Forelimb muscle (tissue), 1 donor: ENCODE measurements around the gene GPRC5C. TPM values are rescaled to one million over a fixed set of nuclear protein-coding genes. Genes with fewer than 3 reads are reported as not detected.

ENCODE experiments used
- DNase-seq: peaks from one replicate; pipeline ENCODE4 v3.0.0-alpha.2; 2013; ENCODE audit warnings: low read depth
- polyA plus RNA-seq: library from polyadenylated mRNA; unstranded; fragments of 120-200 nt; gene quantifications from one replicate; pipeline ENCODE4 v1.2.1, GENCODE V29; 2013; ENCODE audit not compliant: insufficient read length

GPRC5C gene
- polyA plus RNA-seq, 1 donor, result 38.7 TPM

DNA sequence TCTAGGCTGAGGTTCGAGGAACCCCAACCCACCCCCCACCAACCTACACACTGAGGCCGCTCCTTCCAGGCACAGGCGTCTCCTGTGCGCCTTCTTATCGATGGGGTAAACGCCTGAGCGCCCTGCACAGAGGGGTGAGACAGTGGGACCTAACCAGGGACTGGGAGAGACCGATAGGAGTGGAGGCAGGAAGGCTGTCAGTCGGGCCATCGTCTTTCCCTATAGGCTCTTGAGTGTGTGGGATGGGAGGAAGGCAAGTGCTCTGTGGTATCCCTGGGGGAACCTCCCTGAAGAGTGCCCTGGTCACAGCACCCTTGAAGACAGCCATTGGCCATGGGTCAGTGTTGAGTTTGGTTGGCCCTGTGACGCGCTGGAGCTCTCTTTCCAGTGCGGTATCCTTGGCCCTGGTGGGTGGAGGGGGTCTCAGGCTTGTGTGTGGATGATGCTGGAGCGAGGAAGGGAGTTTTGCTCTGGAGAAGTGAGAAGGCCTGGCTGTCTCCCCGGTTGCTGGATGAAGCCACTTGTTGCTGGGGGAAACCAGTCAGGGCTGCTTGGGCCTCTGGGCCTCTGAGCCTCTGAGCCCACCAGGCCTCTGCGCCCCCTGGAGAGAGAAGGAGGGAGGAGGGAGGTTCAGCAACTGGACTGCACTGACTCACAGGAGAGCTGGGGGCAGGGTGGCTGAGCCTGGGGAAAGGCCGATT lies 1.7 kb downstream of the GPRC5C start:
- no peak for DNase-seq

DNA sequence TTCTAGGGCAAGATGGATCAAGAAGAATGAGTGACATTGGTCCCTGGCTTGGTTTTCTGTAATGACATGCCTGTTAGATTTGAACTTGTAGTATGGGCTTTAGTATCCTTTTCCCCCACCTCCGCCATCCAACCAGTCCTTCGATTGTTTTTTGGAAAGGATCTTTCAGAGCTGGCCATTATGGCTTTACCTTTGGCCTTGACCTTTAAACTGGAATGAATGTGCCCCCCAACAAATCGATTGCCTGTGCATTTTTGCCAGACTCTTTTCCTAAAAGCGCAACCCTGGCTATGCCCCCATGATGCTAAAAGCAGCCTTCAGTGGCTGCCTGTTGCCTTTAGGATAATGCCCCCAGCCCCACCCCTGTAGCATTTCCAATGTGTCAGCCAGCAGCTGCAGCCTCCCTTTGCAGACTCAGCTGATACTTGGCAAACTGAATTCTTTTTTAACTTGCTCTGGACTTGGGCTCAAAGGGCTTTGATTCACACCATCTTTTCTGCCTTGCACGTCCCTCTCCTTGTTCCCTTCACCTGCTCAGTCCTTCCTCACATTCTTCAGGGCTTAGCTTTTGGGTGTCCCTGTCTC lies 4.0 kb downstream of the GPRC5C start:
- DNase-seq, result no peak

DNA sequence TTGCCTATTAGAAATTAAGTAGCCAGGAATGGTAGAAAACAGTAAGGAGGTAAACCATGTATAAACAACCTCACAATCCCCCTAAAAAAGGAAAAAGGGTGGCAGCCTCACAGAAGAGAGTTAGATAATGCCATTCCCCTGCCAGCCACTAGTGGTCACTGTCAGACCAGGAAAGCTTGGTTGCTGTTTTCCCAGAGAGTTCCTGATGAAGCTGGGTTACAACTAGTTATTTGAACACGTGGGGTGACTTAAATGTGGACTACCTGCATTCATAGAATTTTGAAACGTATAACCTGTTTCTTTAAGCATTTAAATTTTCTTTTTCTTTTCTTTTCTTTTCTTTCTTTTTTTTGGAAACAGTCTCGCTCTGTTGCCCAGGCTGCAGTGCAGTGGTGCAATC lies 5.8 kb downstream of the GPRC5C start:
- DNase-seq, result no peak

DNA sequence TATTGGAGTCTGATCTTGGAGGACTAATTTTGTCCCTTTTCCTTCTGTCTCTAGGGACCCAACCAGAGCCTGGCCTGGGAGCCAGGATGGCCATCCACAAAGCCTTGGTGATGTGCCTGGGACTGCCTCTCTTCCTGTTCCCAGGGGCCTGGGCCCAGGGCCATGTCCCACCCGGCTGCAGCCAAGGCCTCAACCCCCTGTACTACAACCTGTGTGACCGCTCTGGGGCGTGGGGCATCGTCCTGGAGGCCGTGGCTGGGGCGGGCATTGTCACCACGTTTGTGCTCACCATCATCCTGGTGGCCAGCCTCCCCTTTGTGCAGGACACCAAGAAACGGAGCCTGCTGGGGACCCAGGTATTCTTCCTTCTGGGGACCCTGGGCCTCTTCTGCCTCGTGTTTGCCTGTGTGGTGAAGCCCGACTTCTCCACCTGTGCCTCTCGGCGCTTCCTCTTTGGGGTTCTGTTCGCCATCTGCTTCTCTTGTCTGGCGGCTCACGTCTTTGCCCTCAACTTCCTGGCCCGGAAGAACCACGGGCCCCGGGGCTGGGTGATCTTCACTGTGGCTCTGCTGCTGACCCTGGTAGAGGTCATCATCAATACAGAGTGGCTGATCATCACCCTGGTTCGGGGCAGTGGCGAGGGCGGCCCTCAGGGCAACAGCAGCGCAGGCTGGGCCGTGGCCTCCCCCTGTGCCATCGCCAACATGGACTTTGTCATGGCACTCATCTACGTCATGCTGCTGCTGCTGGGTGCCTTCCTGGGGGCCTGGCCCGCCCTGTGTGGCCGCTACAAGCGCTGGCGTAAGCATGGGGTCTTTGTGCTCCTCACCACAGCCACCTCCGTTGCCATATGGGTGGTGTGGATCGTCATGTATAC lies 8.0 kb downstream of the GPRC5C start:
- DNase-seq, result no peak

DNA sequence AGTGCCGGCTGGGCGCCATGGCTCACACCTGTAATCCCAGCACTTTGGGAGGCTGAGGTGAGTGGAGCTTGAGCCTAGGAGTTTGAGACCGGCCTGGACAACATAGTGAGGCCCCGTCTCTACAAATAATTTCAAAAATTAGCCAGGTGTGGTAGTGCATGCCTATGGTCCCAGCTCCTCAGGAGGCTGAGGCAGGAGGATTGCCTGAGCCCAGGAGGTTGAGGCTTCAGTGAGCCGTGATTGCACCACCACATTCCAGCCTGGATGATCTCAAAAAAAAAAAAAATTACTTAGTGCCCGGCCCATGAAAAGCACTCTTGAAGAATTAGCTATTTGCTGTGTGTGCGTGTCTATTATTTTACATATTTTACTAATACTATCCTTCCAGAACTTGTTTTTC lies 9.6 kb downstream of the GPRC5C start:
- no peak for DNase-seq

DNA sequence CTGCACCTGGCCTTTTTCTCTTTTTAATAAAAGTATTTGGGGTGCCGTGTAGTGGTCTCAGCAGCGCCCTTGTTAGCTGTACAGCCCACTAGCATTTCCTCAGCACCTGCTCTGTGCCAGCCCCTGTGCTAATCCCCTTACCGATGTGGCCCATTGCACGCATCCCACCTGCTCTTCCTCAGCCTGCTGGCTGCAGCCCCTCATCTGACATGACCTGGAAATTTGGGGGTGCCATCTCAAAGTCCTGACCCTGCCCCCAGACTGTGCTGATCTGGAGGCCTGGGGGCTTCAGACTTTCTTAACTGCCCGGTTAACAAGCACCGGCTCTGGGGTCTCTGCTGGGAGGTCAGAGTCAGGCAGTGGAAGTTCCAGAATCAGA lies 10.4 kb downstream of the GPRC5C start:
- no peak for DNase-seq

DNA sequence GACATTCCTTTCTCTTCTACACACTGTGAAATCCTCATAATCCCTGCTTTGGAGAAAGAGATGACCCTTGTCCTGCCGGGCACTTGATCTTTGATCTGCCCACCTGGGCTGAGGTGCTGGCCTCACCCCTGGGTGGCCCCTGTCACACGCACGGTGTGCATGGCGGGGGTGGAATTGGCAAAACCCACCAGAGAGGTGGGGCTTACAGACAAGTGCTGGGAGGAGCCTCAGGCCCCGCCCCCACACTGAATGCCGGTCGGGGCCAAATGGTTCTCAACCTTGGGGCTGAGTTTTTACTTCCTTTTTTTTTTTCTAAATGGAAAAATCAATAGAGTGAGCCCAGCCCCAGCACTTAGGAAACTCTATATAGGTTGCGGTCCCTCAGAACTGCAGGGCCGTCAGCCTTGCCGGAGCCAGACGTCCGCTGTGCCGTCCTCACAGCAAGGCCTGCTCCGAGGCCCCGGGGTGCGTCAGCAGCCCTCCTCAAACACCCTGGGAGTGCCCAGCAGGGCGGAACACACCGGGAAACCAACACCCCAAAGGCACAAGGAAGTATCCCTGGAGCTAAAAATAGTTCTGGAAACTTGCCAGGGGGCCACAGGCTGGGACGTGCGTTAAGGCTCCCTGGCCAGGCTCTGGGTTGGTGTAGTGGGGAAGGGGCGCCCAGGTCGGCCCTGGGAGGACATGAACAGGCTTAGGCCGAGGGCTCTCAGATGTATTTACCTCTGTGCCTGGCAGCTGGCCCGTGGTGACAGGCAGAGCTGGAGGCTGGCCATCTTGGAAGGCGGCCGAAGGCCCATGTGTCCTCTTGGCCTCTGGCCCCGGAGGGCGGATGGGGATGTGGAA lies 11.0 kb downstream of the GPRC5C start:
- DNase-seq, result no peak

DNA sequence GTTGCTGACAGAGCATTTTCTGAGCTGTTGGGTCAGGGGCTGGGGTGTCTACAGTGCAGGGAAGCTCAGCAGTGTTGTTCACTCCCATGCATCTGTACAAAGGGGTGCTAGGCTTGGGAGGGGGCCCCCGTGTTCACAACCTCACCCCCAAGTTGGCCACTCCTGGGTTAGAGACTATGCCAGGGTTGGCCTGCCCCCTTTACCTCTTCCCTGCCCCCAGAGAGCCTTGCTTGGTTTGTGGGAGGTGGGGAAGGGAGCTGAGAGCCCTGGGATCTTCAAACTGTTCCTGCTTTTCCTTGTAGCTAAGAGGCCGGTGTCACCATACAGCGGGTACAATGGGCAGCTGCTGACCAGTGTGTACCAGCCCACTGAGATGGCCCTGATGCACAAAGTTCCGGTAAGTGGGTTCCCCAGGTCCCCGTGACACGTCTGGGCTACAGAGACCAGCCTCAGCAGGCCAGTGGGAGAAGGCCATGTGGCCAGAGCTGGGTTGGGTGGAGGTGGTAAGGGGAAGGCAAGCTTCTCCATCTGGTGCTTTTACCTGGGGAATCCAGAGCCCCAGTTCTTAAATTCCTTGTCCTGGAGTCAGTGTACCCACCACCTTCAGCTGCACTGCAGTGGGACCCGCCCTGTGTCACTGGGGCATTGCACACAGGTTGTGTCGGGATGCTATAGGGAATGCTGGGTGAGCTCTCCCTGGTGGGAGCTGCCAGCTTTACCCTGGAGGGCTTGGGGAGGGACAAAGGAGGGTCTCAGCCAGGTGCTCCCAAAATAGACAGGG lies 11.8 kb downstream of the GPRC5C start:
- DNase-seq, result no peak

DNA sequence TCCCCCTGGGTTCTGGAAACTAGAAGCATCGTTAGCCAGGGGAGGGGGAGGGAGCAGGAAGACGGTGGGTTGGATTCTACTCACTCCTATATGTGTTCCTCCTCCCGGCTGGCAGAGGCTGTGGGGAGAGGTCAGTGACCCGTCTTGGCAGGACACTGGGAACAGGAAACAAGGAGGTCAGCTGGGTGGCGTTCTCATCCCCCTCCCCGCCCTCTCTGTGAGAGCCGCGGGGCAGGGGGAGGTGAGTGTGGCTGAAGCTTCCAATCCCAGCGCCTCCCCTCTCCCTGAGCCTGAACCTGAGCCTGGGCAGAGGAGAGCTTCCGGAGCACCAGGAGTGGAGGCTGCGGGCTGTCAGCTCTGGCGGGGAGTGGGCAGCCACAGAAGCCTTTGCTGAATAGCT lies 12.5 kb downstream of the GPRC5C start:
- DNase-seq, result no peak

DNA sequence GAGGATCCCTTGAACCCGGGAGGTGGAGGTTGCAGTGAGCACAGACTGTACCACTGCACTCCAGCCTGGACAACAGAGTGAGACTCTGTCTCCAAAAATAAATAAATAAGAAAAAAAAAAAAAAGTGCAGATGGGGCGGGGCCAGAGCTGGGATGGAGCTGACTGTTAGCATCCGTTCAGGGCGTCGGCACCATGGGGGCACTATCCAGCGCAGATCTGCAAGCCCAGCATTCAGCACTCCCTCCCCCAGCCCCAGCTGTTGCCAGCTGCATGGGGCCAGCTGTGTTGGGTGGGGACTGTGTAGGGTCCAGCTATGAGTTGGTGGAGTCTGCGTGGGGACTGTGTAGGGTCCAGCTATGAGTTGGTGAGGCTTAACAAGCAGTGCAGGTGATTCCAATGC lies 13.3 kb downstream of the GPRC5C start:
- no peak for DNase-seq

DNA sequence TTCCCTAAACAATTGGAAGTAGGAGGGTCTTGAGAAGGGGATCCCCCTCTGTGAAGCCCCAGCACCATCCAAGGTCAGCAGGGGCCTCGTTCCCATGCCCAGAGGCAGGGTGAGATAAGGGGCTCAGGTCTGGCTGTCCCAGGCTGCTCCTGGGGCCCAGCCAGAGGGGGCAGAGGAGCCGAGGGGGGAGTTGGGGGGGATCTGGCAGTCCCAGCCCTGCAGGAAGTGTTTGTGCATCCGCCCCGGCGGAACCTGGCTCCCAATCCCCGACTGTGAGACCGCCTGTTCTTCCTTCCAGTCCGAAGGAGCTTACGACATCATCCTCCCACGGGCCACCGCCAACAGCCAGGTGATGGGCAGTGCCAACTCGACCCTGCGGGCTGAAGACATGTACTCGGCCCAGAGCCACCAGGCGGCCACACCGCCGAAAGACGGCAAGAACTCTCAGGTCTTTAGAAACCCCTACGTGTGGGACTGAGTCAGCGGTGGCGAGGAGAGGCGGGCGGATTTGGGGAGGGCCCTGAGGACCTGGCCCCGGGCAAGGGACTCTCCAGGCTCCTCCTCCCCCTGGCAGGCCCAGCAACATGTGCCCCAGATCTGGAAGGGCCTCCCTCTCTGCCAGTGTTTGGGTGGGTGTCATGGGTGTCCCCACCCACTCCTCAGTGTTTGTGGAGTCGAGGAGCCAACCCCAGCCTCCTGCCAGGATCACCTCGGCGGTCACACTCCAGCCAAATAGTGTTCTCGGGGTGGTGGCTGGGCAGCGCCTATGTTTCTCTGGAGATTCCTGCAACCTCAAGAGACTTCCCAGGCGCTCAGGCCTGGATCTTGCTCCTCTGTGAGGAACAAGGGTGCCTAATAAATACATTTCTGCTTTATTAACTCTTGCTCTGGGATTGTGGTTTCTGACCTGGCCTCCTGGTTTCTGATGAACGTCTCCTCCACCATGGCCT lies 14.9 kb downstream of the GPRC5C start:
- DNase-seq, result no peak

DNA sequence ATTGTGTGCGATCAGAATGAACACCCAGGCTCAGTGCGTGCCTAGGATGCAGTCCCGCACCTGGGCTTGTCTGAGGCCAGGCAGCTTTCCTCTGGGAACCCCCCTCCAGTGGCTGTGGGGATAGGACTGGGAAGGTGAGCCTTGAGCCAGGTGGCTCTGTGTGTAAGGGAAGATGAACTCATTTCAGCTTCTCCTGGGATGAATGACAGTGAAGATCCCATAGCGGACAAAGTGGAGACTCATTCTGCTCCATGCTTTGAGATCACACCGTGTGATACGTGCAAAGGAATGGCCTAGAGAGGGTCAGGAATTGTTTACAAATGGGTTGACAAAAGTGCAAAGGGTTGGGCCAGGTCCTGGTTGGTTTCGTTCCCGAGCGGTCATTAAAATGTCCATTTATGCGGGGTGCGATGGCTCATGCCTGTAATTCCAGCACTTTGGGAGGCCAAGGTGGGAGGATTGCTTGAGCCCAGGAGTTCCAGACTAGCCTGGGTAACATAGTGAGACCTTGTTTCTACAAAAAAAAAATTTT lies 15.8 kb downstream of the GPRC5C start:
- no peak for DNase-seq

DNA sequence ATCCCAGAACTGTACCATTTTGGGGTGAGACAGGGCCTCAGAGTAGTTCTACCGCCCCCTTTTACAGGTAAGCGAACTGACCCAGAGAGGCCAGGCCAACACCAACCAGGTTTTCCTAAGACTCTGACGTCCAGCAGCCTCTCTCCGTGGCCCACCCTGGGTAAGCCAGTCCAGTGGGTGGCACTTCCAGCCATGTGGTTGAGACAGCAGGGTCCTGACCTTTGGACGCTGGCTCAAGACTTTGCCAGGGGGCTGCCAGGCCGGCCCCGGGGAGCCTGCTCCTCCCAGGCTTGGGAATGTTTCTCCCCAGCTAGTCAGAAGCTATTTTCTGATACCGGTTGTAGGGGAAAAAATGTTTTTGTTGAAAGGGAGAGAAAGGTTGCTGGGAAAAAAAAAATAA lies 16.9 kb downstream of the GPRC5C start:
- no peak for DNase-seq

DNA sequence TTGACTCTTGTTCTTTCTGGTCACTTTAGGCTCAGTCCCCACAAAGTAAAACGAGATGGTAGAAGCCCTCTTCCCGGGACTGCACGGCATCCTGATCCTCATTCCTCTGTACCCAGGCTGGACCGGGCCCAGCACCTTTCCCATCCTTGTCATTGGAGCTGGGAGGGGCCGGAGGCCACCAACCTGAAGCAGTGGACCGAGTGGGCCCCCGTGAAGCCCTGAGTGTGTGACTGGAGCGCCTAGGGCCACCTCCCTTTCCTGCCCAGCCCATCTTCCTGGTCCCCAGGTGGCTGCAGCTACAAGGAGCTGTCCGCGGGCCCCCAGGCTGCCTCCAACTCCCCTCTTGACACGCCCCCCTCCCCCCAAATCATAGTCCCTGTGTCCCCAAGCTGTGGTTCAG lies 17.4 kb downstream of the GPRC5C start:
- no peak for DNase-seq

DNA sequence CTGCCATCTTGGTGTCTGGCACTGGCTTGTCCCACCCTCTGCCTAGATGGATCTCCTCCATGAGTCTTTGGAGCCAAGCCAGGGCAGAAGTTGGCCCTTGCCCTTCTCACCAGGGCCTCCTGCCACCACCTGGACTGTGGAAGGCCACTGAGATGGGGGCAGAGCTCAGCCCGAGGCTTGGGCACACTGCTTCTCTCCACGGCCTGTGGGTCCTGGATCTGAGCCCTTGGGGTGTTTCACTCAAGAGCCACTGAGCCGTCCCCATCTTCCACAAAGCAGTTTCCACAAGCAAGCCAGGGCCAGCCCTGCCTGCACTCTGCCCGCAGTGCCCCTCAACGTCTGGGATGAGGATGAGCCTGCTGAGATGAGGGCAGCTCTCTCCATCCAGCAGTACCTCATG lies 17.9 kb downstream of the GPRC5C start:
- DNase-seq, result no peak

DNA sequence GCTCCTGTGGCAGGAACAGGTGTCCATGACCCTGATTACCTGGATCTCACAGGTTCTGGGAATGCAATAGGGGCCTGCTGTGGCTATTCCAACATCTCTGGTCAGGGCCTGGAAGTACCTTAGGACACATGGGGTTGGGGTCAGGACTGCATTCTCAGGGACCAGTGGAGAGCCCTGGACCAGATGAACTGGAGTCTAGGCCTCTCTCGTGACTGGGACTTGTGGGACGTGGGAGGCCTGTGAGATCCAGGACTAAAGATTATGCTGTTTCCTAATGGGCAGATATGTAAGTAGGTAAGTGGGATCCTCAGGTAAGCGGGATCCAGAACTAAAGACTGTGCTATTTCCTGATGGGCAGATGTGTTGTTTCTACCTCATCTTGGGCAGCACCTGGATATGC lies 18.3 kb downstream of the GPRC5C start:
- no peak for DNase-seq

DNA sequence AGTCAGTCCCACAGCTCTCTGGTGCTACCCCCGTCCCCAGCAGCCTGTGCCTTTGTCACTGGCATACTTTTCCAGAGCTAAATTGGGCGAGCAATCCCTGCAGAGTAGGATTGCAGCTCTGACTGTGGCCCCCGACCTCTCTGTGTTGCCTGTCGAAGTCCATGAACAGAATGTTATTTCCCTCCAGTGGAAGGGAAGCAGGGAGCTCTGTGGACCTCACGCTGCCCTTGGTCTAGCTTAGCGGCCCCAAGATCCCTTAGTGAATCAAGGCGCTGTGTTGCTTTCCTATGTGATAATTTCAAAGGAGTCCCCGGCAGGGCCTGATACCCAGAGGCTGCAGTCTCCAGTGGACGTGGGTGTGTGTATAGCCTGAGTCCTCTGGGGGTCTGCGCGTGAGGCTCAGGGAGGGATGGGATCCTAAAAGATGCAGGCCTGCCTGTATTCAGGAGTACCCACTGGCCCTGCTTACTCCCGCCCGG lies 19.1 kb downstream of the GPRC5C start:
- no peak for DNase-seq

DNA sequence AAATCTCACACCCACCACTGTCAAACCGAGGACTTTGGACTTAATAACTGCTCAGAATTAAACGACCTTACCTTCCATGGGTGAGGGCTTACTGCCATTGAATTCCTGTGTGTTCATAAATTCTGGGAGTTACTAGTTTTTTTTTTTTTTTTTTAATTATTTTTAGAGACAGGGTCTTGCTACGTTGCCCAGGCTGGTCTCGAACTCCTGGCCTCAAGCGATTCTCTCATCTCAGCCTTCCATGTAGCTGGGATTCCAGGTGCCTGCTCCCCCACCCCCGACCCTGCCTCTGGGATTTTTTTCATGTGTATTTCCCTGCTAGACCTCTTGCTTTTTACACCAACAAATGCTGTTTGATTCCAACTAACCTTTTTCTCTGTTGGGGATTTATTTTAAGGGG lies 19.7 kb downstream of the GPRC5C start:
- no peak for DNase-seq

DNA sequence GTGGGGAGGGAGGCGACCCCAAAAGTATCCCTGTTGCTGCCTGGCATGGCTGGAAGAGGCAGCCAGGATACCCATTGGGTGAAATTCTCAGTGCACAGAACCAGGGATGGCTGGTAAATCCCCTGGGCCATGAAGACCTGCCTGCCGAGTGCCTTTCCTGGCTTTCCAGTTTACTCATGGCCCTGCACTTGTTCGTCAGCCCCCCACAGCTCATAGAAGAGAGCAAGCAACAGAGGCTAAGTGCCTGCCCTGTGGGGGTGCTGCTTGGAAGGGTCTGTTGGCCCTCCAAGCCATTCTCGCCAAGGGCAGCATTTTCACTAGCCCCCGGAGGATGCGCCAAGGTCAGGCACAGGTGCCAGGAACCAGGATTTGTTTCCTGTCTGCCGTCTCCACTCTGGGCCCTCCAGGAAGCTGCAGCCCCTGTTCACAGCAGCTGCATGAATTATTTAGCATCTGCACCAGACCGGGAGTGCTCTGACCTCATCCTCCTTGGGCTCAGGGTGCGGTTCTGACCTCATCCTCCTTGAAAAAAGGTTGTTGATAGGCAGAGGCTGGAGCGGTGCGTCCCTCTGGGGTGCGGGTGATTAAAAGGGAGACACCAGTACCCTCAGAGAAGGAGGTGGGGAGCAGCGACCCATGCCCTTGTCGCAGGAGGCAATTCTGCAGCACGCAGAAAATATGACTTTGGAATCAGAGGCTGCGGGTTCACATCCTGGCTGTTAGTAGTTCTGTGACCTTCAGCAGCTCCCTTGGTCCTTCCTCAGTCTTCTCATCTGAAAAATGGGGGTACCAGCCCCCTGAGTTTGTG lies 20.3 kb downstream of the GPRC5C start:
- no peak for DNase-seq
